CD8-positive, alpha-beta memory T cell (primary cell): Measurements from ENCODE around the gene ACBD6. TPM values are rescaled to one million over a fixed set of nuclear protein-coding genes. Genes with fewer than 3 reads are reported as not detected.

Source experiments
- CTCF ChIA-PET: fragments of 350-600 bp; sonication (Branson Sonifier 250); formaldehyde crosslinking; loops from one replicate; lab custom pipeline; 2021; ENCODE audit warnings: antibody characterized with exemption; lab: Charles Lee
- POLR2A ChIA-PET: fragments of 350-600 bp; sonication (Branson Sonifier 250); formaldehyde crosslinking; loops from one replicate; lab custom pipeline; 2021; ENCODE audit warnings: antibody characterized with exemption; lab: Charles Lee
- DNase-seq, 5 donors: peaks; one replicate each; pipeline versions ENCODE4 v3.0.0 to v3.0.0-alpha.2; 2020 to 2022; ENCODE audit warnings: mixed read lengths in 1 of 5
- H3K27ac ChIP-seq: one replicate; pipeline ENCODE4 v1.7.0; 2013; ENCODE audit warnings: low read depth, mild to moderate bottlenecking, low read length, moderate library complexity
- H3K27me3 ChIP-seq: 2 replicates; pipeline ENCODE4 v1.7.0; 2013; ENCODE audit warnings: low read length, mild to moderate bottlenecking; ENCODE audit not compliant: insufficient read depth, poor library complexity, severe bottlenecking
- H3K36me3 ChIP-seq: 2 replicates; pipeline ENCODE4 v1.7.0; 2013; ENCODE audit warnings: mild to moderate bottlenecking, low read length, moderate library complexity; ENCODE audit not compliant: insufficient read depth
- H3K4me1 ChIP-seq: 2 replicates; pipeline ENCODE4 v1.7.0; 2013; ENCODE audit warnings: mild to moderate bottlenecking, low read length, moderate library complexity; ENCODE audit not compliant: insufficient read depth
- H3K4me3 ChIP-seq: 2 replicates; pipeline ENCODE4 v1.7.0; 2013; ENCODE audit warnings: mild to moderate bottlenecking, low read length
- H3K9me3 ChIP-seq: 2 replicates; pipeline ENCODE4 v1.7.0; 2013; ENCODE audit warnings: mild to moderate bottlenecking, low read length
- H3K27ac Mint-ChIP-seq, 8 donors: one replicate each; pipeline ENCODE4 v1.8.0; 2020 to 2021; ENCODE audit warnings: mixed read lengths in 8 of 8, mild to moderate bottlenecking in 6 of 8, inconsistent platforms in 3 of 8, moderate library complexity in 3 of 8
- H3K27me3 Mint-ChIP-seq, 2 donors: one replicate each; pipeline ENCODE4 v1.8.0; 2020 to 2021; ENCODE audit warnings: mixed read lengths in 2 of 2, mild to moderate bottlenecking in 1 of 2, moderate library complexity in 1 of 2
- H3K36me3 Mint-ChIP-seq, 3 donors: one replicate each; pipeline ENCODE4 v1.8.0; 2020 to 2021; ENCODE audit warnings: mixed read lengths in 3 of 3, inconsistent platforms in 1 of 3, mild to moderate bottlenecking in 1 of 3
- H3K4me1 Mint-ChIP-seq, 3 donors: one replicate each; pipeline ENCODE4 v1.8.0; 2020 to 2021; ENCODE audit warnings: mixed read lengths in 3 of 3, inconsistent platforms in 1 of 3, mild to moderate bottlenecking in 1 of 3
- H3K4me3 Mint-ChIP-seq, 7 donors: one replicate each; pipeline ENCODE4 v1.8.0; 2020 to 2021; ENCODE audit warnings: mixed read lengths in 7 of 7, mild to moderate bottlenecking in 6 of 7, moderate library complexity in 4 of 7, inconsistent platforms in 2 of 7
- H3K9me3 Mint-ChIP-seq, 5 donors: one replicate each; pipeline ENCODE4 v1.8.0; 2020 to 2022; ENCODE audit warnings: mixed read lengths in 5 of 5, mild to moderate bottlenecking in 3 of 5, moderate library complexity in 2 of 5, inconsistent platforms in 1 of 5
- polyA plus RNA-seq: library from polyadenylated mRNA; unstranded; fragments of 300-500 nt; fragmentation: Illumina TruSeq; gene quantifications from one replicate; pipeline ENCODE4 v1.2.3, GENCODE V29; 2021
- total RNA-seq, 2 experiments: library from RNA; stranded (reverse); gene quantifications; one replicate each; pipeline ENCODE4 v1.2.3, GENCODE V29; 2021

Gene ACBD6
- total and polyA plus RNA-seq, 3 experiments from 2014 or later = 33.8 to 51.4 (median 50.3) TPM

- DNase-seq = no peak
- Histone ChIP-seq H3K36me3 (no peaks in the 10 kb centered on the region), H3K9me3 (peaks cover 24% of the 10 kb centered on the region), H3K27ac (no peak overlapping the region), H3K27me3 (no peaks in the 10 kb centered on the region), H3K4me1 (no peaks in the 10 kb centered on the region), H3K4me3 (no peak overlapping the region)
- POLR2A ChIA-PET = no interaction called here
- Mint-ChIP-seq H3K27ac (no peak overlapping the region), H3K4me3 (peak overlapping the region in 1 of 7 donors; percentile 0), H3K4me1 (peaks cover 10 to 23% (median 17%) of the 10 kb centered on the region in 3 donors), H3K9me3 (peaks cover 70 to 94% (median 84%) of the 10 kb centered on the region in 5 donors), H3K36me3 (peaks cover 11 to 91% (median 54%) of the 10 kb centered on the region in 3 donors), H3K27me3 (no peaks in the 10 kb centered on the region)
- CTCF ChIA-PET = no interaction called here
These were observed 119.9 kb downstream of the ACBD6 start for GRCh38 chr1:180382326-180383115.

- Mint-ChIP-seq H3K36me3 (peaks cover 8 to 91% (median 58%) of the 10 kb centered on the region in 3 donors), H3K4me3 (no peak overlapping the region), H3K27me3 (no peaks in the 10 kb centered on the region), H3K4me1 (peaks cover 12 to 23% (median 17%) of the 10 kb centered on the region in 3 donors), H3K27ac (no peak overlapping the region), H3K9me3 (peaks cover 70 to 94% (median 86%) of the 10 kb centered on the region in 5 donors)
- CTCF ChIA-PET = no interaction called here
- Histone ChIP-seq H3K4me1 (no peaks in the 10 kb centered on the region), H3K27ac (no peak overlapping the region), H3K4me3 (no peak overlapping the region), H3K36me3 (no peaks in the 10 kb centered on the region), H3K9me3 (peaks cover 24% of the 10 kb centered on the region), H3K27me3 (no peaks in the 10 kb centered on the region)
- POLR2A ChIA-PET = no interaction called here
- no peak for DNase-seq
These were observed 121.2 kb downstream of the ACBD6 start for GRCh38 chr1:180381184-180381580.

GRCh38 chr1:180380259-180381183 lies 121.9 kb downstream of the ACBD6 start:
- Mint-ChIP-seq H3K36me3 (peaks cover 8 to 94% (median 57%) of the 10 kb centered on the region in 3 donors), H3K4me3 (no peak overlapping the region), H3K4me1 (peaks cover 12 to 23% (median 17%) of the 10 kb centered on the region in 3 donors), H3K9me3 (peaks cover 69 to 90% (median 83%) of the 10 kb centered on the region in 5 donors), H3K27me3 (no peaks in the 10 kb centered on the region), H3K27ac (no peak overlapping the region)
- Histone ChIP-seq H3K4me1 (no peaks in the 10 kb centered on the region), H3K27me3 (no peaks in the 10 kb centered on the region), H3K27ac (no peak overlapping the region), H3K9me3 (peaks cover 22% of the 10 kb centered on the region), H3K36me3 (no peaks in the 10 kb centered on the region), H3K4me3 (no peak overlapping the region)
- no peak for DNase-seq
- ChIA-PET POLR2A (no interaction called here), CTCF (no interaction called here)

- no peak for DNase-seq
- Mint-ChIP-seq H3K36me3 (peaks cover 7 to 70% (median 39%) of the 10 kb centered on the region in 3 donors), H3K27ac (no peak overlapping the region), H3K27me3 (no peaks in the 10 kb centered on the region), H3K9me3 (peaks cover 34 to 55% (median 48%) of the 10 kb centered on the region in 5 donors), H3K4me3 (no peak overlapping the region), H3K4me1 (peaks cover 6 to 11% (median 10%) of the 10 kb centered on the region in 3 donors)
- H3K9me3 ChIP-seq = peaks cover 17% of the 10 kb centered on the region
- CTCF ChIA-PET = no interaction called here
- no peaks in the 10 kb centered on the region for H3K36me3 ChIP-seq
- no peak overlapping the region for H3K27ac ChIP-seq
- POLR2A ChIA-PET = no interaction called here
- H3K4me1 ChIP-seq = no peaks in the 10 kb centered on the region
- no peaks in the 10 kb centered on the region for H3K27me3 ChIP-seq
- no peak overlapping the region for H3K4me3 ChIP-seq
These were observed 125.6 kb downstream of the ACBD6 start for GRCh38 chr1:180376800-180377199.

GRCh38 chr1:180376253-180376652 lies 126.1 kb downstream of the ACBD6 start:
- no peak for DNase-seq
- H3K27me3 Mint-ChIP-seq = no peaks in the 10 kb centered on the region
- H3K36me3 Mint-ChIP-seq = peaks cover 10 to 66% (median 36%) of the 10 kb centered on the region in 3 donors
- H3K4me1 Mint-ChIP-seq = peaks cover 6 to 10% (median 9%) of the 10 kb centered on the region in 3 donors
- ChIA-PET POLR2A (no interaction called here), CTCF (no interaction called here)
- Histone ChIP-seq H3K9me3 (peaks cover 17% of the 10 kb centered on the region), H3K27ac (no peak overlapping the region), H3K27me3 (no peaks in the 10 kb centered on the region), H3K4me3 (no peak overlapping the region), H3K4me1 (no peaks in the 10 kb centered on the region), H3K36me3 (no peaks in the 10 kb centered on the region)
- H3K4me3 Mint-ChIP-seq = no peak overlapping the region
- peaks cover 32 to 49% (median 44%) of the 10 kb centered on the region in 5 donors for H3K9me3 Mint-ChIP-seq
- no peak overlapping the region for H3K27ac Mint-ChIP-seq

- Histone ChIP-seq H3K27me3 (no peaks in the 10 kb centered on the region), H3K27ac (no peak overlapping the region), H3K36me3 (no peaks in the 10 kb centered on the region), H3K4me1 (no peaks in the 10 kb centered on the region), H3K9me3 (no peaks in the 10 kb centered on the region), H3K4me3 (no peak overlapping the region)
- Mint-ChIP-seq H3K4me1 (peaks cover 0 to 7% (median 4%) of the 10 kb centered on the region in 3 donors), H3K27ac (peak overlapping the region in 1 of 8 donors; percentile 55), H3K36me3 (peaks cover 6 to 45% (median 14%) of the 10 kb centered on the region in 3 donors), H3K4me3 (no peak overlapping the region), H3K9me3 (peaks cover 6 to 17% (median 14%) of the 10 kb centered on the region in 5 donors), H3K27me3 (no peaks in the 10 kb centered on the region)
- ChIA-PET POLR2A (no interaction called here), CTCF (no interaction called here)
- no peak for DNase-seq
These were observed 129.6 kb downstream of the ACBD6 start for GRCh38 chr1:180372728-180373127.

- Mint-ChIP-seq H3K27me3 (no peaks in the 10 kb centered on the region), H3K4me3 (no peak overlapping the region), H3K4me1 (peaks cover 0 to 10% (median 2%) of the 10 kb centered on the region in 3 donors), H3K36me3 (peaks cover 4 to 29% (median 8%) of the 10 kb centered on the region in 3 donors), H3K27ac (no peak overlapping the region), H3K9me3 (peaks cover 0 to 2% (median 0%) of the 10 kb centered on the region in 5 donors)
- H3K36me3 ChIP-seq = no peaks in the 10 kb centered on the region
- no peak overlapping the region for H3K4me3 ChIP-seq
- no peaks in the 10 kb centered on the region for H3K9me3 ChIP-seq
- no peak overlapping the region for H3K27ac ChIP-seq
- H3K27me3 ChIP-seq = no peaks in the 10 kb centered on the region
- no peaks in the 10 kb centered on the region for H3K4me1 ChIP-seq
- ChIA-PET POLR2A (no interaction called here), CTCF (no interaction called here)
- no peak for DNase-seq
These were observed 131.8 kb downstream of the ACBD6 start for GRCh38 chr1:180370597-180370996.
